GM11168 (cell line): ENCODE measurements around the gene CABP4.

ENCODE experiments used
- in situ Hi-C: fragments of 300-500 bp; cut with MboI; formaldehyde crosslinking; loops from one replicate; pipeline ENCODE4 v1.12.0; 2022; ENCODE audit warnings: low sequenced_read_pairs; ENCODE audit not compliant: unreplicated experiment

Gene CABP4

GRCh38 chr11:67492801-67493547 lies 37.8 kb downstream of the CABP4 start:
- in situ Hi-C loops = no loop called here

- in situ Hi-C loops = no loop called here
Observed at GRCh38 chr11:67493548-67494370, 38.6 kb downstream of the CABP4 start.

- in situ Hi-C loops = no loop called here
Observed at GRCh38 chr11:67494371-67495233, 39.4 kb downstream of the CABP4 start.

GRCh38 chr11:67495234-67496005 lies 40.3 kb downstream of the CABP4 start:
- in situ Hi-C loops = no loop called here

- in situ Hi-C loops = no loop called here
Observed at GRCh38 chr11:67496113-67496512, 41.0 kb downstream of the CABP4 start.

- in situ Hi-C loops = no loop called here
Observed at GRCh38 chr11:67497656-67498291, 42.6 kb downstream of the CABP4 start.

GRCh38 chr11:67498544-67498972 lies 43.4 kb downstream of the CABP4 start:
- in situ Hi-C loops = no loop called here

- in situ Hi-C loops = loop anchor here (10.0 kb wide), 1 partner anchor 95 kb away; the partner anchor contains the start of genes PPP1CA and TBC1D10C
Observed at GRCh38 chr11:67499808-67500483, 44.8 kb downstream of the CABP4 start.

- in situ Hi-C loops = loop anchor here (10.0 kb wide), 1 partner anchor 96 kb away; the partner anchor contains the start of genes PPP1CA and TBC1D10C
Observed at GRCh38 chr11:67500484-67500821, 45.3 kb downstream of the CABP4 start.

GRCh38 chr11:67500831-67501715 lies 45.9 kb downstream of the CABP4 start:
- in situ Hi-C loops = loop anchor here (10.0 kb wide), 1 partner anchor 96 kb away; the partner anchor contains the start of genes PPP1CA and TBC1D10C

- in situ Hi-C loops = loop anchor here (10.0 kb wide), 1 partner anchor 97 kb away; the partner anchor contains the start of genes PPP1CA and TBC1D10C
Observed at GRCh38 chr11:67501854-67502253, 46.7 kb downstream of the CABP4 start.

GRCh38 chr11:67502328-67502979 lies 47.3 kb downstream of the CABP4 start:
- in situ Hi-C loops = loop anchor here (10.0 kb wide), 1 partner anchor 98 kb away; the partner anchor contains the start of genes PPP1CA and TBC1D10C

GRCh38 chr11:67503119-67504004 lies 48.2 kb downstream of the CABP4 start:
- in situ Hi-C loops = loop anchor here (10.0 kb wide), 1 partner anchor 99 kb away; the partner anchor contains the start of genes PPP1CA and TBC1D10C

GRCh38 chr11:67504005-67504949 lies 49.1 kb downstream of the CABP4 start:
- in situ Hi-C loops = loop anchor here (10.0 kb wide), 1 partner anchor 99 kb away; the partner anchor contains the start of genes PPP1CA and TBC1D10C
